GM21529 (cell line): ENCODE data around the gene SMURF2.
A peak's percentile ranks its signal among the peaks of the same experiment; 100 is the strongest.
"Not testable (repeated sequence)": the region's sequence is repeated elsewhere in the genome, so short reads cannot be mapped to it uniquely, and the experiment has no call there.

Source experiments
- ATAC-seq: cut with Tn5 transposase; IDR thresholded peaks from one replicate; pipeline ENCODE4 v1.9.1; 2021; ENCODE audit not compliant: unreplicated experiment

SMURF2 gene

GRCh38 chr17:64632606-64633005 lies 29.5 kb downstream of the SMURF2 start:
- ATAC-seq, result no peak

GRCh38 chr17:64632194-64632593 lies 29.9 kb downstream of the SMURF2 start:
- ATAC-seq, result no peak

GRCh38 chr17:64630309-64631223 lies 31.5 kb downstream of the SMURF2 start:
- ATAC-seq, result no peak

DNA sequence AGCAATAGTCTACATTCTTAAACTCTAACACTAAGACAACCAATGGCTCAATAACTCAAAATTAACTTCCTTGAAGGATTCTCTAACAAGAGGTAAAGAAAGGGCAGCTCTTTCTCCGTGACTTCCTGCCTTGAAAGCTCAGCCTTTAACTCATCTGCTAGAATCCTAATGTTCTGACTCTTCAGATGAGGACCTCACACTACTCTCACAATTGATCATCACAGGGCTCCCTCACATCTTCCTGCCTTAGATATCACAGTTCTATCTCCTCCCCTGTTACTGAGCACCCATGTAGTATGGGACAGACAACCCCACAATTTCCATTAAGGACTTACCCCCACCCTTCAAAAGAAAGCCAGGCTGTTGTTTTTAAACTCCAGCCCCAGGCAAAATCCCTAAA lies 33.5 kb downstream of the SMURF2 start:
- peak; percentile 71 for ATAC-seq

- no peak for ATAC-seq
Observed at GRCh38 chr17:64627797-64628196, 34.3 kb downstream of the SMURF2 start.

- no peak for ATAC-seq
Observed at GRCh38 chr17:64626827-64627226, 35.3 kb downstream of the SMURF2 start.

- no peak for ATAC-seq
Observed at GRCh38 chr17:64625541-64625940, 36.6 kb downstream of the SMURF2 start.

DNA sequence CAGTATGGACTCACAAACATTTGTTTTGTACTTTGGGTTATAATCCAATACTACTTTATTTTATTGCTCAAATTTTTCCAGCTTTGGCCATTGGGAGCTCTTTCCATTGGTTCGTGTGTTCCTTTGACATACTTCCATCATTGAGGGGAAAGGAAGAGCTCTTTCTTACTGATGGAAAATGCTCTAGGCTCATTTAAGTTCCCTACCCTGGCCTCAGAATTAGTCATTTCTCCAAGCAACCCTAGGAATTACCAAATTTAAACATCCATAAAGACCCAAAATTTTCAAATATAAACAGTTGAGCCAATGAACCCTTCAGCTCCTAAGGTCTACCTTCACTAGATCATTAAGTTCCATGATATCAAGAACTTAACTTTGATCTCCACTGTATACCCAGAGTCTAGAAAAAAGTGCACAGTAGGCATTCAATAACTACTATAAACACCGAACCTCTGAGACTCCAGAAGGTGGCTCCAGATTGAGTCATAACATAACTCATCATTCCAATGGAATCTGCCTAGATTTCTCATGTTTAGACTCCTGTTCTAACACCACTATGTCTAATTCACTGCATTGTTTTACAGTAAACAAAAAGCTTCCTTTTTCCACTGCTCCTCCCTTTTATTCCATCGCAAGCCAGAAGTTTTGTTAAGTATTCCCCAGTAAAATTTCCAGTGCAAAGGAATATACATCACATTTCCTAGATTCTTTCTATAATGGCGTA lies 39.0 kb downstream of the SMURF2 start:
- no peak for ATAC-seq

GRCh38 chr17:64621772-64622171 lies 40.3 kb downstream of the SMURF2 start:
- ATAC-seq, result no peak

- ATAC-seq, result no peak
Observed at GRCh38 chr17:64618848-64619247, 43.3 kb downstream of the SMURF2 start.

GRCh38 chr17:64617125-64617780 lies 44.9 kb downstream of the SMURF2 start:
- no peak for ATAC-seq

DNA sequence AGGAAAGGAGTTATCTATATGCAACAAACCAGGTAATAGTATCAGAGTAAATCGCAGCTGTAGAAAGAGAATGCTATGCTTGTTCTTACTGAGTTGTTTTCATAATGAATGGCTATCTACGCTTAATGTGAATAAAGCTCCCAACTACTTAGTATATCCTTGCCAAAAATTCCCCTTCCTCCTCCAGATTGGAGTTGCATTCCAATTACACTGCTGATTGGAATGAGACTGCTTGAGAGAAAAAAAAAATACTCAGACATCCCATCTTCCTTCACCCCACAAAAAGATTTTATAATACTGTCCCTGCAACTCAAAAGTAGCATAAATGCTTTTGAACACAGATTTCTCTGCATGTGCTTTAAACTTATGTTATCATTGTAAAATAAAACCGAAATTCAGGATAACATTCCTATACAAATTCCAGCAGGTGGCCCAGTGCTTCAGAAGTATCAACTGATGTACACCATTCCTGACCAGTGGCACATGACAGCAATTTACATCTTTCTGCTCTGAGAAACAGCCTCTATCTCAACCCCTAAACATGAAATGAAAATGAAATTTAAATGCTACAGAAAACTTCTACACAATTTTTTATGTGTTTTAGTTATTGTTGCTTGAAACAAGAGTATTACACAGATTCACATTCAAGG lies 47.0 kb downstream of the SMURF2 start:
- ATAC-seq, result no peak

DNA sequence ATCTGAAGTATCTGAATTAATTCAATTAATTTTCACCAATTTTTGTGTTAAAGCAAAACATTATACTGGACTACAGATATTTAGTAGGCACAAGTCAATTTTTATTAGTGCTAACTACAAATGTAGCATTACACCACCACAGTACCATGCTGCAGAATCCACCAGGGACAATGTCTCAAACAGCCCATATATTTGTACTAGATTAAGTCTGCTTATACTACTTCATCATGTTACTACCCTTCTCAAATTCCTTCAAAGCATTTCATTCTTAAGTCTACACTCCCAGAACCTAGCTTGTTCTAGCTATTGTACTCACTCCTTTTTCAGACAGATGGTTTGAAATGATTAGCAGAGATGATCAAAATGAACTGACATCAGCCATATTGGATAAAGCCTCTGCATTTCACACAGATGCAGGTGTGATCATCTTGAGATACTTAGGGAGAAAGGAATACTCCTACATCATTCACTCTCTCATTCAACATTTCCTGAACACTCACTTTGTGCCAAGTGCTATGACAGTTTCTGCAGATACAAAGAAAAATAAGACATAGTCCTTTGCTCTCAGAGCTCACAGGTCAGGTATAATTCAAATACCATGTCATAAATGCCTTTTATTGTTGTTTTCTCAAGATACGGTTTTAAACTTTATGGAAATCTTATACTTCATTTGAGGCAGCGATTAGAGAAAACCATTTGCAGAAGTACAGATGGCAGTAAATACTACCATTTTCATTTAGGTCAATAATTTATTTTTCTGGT lies 47.7 kb downstream of the SMURF2 start:
- ATAC-seq, result no peak

DNA sequence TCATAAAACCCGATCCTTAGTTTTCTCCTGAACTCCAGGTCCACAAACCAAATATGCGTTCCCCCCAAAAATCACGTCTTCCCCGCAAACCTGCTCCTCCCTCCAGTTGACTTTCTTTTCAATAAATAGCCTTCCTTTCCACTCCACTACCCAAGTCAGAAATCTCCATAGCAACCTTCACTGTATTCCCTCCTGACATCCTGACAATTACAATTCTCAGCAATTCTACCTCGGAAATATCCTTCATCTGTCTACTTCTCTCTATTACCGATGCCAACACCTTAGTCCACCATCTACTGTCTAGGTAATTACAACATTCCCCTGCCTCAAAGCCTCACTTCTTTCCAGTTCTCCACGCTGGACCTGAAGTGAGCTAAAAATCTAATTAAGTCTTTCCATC lies 50.7 kb downstream of the SMURF2 start:
- ATAC-seq, result no peak

DNA sequence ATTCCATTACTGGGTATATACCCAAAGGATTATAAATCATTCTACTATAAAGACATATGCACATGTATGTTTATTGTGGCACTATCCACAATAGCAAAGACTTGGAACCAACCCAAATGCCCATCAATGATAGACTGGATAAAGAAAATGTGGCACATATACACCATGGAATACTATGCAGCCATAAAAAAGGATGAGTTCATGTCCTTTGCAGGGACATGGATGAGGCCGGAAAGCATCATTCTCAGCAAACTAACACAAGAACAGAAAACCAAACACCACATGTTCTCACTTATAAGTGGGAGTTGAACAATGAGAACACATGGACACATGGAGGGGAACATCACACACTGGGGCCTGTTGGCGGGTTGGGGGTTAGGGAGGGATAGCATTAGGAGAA lies 51.9 kb downstream of the SMURF2 start:
- ATAC-seq, result not testable (repeated sequence)

- no peak for ATAC-seq
Observed at GRCh38 chr17:64608571-64608981, 53.5 kb downstream of the SMURF2 start.

GRCh38 chr17:64607862-64608565 lies 54.1 kb downstream of the SMURF2 start:
- ATAC-seq, result no peak

GRCh38 chr17:64604532-64604931 lies 57.6 kb downstream of the SMURF2 start:
- ATAC-seq, result not testable (repeated sequence)

- no peak for ATAC-seq
Observed at GRCh38 chr17:64603987-64604386, 58.1 kb downstream of the SMURF2 start.

DNA sequence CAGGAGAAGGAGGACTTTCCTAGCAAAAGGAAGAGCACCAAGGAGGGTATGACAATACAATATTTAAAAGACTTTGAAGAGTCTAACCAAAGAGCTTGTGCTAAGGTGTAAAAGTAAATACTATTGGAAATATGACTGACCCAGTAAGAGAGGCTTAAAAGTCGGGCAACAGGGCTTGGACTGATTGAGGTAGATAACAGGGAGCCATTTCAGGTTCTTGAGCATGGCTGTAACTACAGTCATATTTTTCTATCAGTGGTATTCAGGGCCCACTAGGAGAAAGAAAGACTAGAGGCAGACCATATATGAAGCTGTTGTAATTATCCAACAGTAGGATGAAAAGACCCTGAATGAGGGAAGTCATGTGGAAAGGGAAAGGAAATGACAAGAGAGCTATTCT lies 62.3 kb downstream of the SMURF2 start:
- ATAC-seq, result peak; percentile 22
